Mesendoderm (in vitro differentiated cells): ENCODE measurements around the gene TEC.

Experiments
- DNase-seq: peaks from one replicate; pipeline ENCODE4 v3.0.0; 2013
- H2AK5ac ChIP-seq: 2 replicates; pipeline ENCODE4 v1.6.1; 2013; ENCODE audit warnings: low read length, inconsistent platforms
- H2BK120ac ChIP-seq: 2 replicates; pipeline ENCODE4 v1.6.1; 2013; ENCODE audit warnings: low read depth, mild to moderate bottlenecking, low read length, moderate library complexity, mixed read lengths
- H2BK15ac ChIP-seq: replicated peaks from 2 replicates; pipeline ENCODE4 v1.6.1; 2013; ENCODE audit warnings: low read depth, mild to moderate bottlenecking, moderate library complexity
- H2BK5ac ChIP-seq: 2 replicates; pipeline ENCODE4 v1.6.1; 2013; ENCODE audit warnings: low read length, inconsistent platforms
- H3K18ac ChIP-seq: 2 replicates; pipeline ENCODE4 v1.6.1; 2013; ENCODE audit warnings: mild to moderate bottlenecking, low read length, mixed read lengths
- H3K23ac ChIP-seq: one replicate; pipeline ENCODE4 v1.6.1; 2013; ENCODE audit warnings: low read length
- H3K27ac ChIP-seq: 2 replicates; pipeline ENCODE4 v1.5.1; 2013; ENCODE audit warnings: low read depth, mild to moderate bottlenecking, inconsistent platforms, low read length, moderate library complexity
- H3K27me3 ChIP-seq: 2 replicates; pipeline ENCODE4 v1.6.1; 2013; ENCODE audit warnings: low read length, control low read depth, mild to moderate bottlenecking, inconsistent platforms; ENCODE audit not compliant: insufficient read depth, poor library complexity
- H3K36me3 ChIP-seq: 2 replicates; pipeline ENCODE4 v1.6.1; 2013; ENCODE audit warnings: low read length, inconsistent platforms; ENCODE audit not compliant: control insufficient read depth, insufficient read depth
- H3K4ac ChIP-seq: one replicate; pipeline ENCODE4 v1.6.1; 2013; ENCODE audit warnings: low read depth, mild to moderate bottlenecking, low read length, moderate library complexity
- H3K4me1 ChIP-seq: 2 replicates; pipeline ENCODE4 v1.6.1; 2013; ENCODE audit warnings: low read depth, low read length, inconsistent platforms; ENCODE audit not compliant: control insufficient read depth
- H3K4me2 ChIP-seq: 2 replicates; pipeline ENCODE4 v1.6.1; 2013; ENCODE audit warnings: low read length
- H3K4me3 ChIP-seq: 2 replicates; pipeline ENCODE4 v1.5.1; 2013; ENCODE audit warnings: mild to moderate bottlenecking, low read length
- H3K56ac ChIP-seq: one replicate; pipeline ENCODE4 v1.6.1; 2013; ENCODE audit warnings: low read length
- H3K79me1 ChIP-seq: 2 replicates; pipeline ENCODE4 v1.6.1; 2013; ENCODE audit warnings: low read length, inconsistent platforms
- H3K79me2 ChIP-seq: 2 replicates; pipeline ENCODE4 v1.6.1; 2013; ENCODE audit warnings: mild to moderate bottlenecking, low read length; ENCODE audit not compliant: control insufficient read depth, insufficient read depth
- H3K9ac ChIP-seq: 2 replicates; pipeline ENCODE4 v1.6.1; 2013; ENCODE audit warnings: low read length, inconsistent platforms
- H4K5ac ChIP-seq: one replicate; pipeline ENCODE4 v1.6.1; 2013; ENCODE audit warnings: low read length
- H4K8ac ChIP-seq: one replicate; pipeline ENCODE4 v1.6.1; 2013; ENCODE audit warnings: low read depth, mild to moderate bottlenecking, control low read depth, low read length, moderate library complexity
- WGBS: extraction: QIAGEN DNeasy Blood & Tissue Kit; methylation state at CpG from one replicate; pipeline ENCODE4 v1.1.7; 2013; ENCODE audit warnings: low lambda C conversion rate, missing lambda C conversion rate; ENCODE audit not compliant: insufficient coverage; ENCODE audit errors: extremely low coverage; 5-methylcytosine and 5-hydroxymethylcytosine counted together

Gene TEC

DNA sequence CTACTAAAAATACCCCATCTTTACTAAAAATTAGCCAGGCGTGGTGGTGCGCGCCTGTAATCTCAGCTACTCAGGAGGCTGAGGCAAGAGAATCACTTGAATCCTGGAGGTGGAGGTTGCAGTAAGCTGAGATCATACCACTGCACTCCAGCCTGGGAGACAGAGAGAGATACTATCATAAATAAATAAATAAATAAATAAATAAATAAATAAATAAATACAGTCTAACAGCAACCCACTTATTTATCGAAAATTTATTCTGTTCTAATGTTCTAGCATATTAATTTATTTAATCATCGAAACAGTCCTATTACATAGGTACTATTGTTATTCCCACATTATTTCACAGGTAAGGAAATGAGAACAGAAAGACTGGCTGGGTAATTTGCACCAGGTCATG is 117.4 kb downstream of the TEC start:
- no peak overlapping the region for H3K18ac ChIP-seq
- H2AK5ac ChIP-seq: no peak overlapping the region
- no peak overlapping the region for H2BK5ac ChIP-seq
- no peak overlapping the region for H4K8ac ChIP-seq
- no peak overlapping the region for H2BK120ac ChIP-seq
- H3K9ac ChIP-seq: no peak overlapping the region
- H3K27ac ChIP-seq: no peak overlapping the region
- H3K56ac ChIP-seq: no peak overlapping the region
- no peak for DNase-seq
- no peak overlapping the region for H3K4me2 ChIP-seq
- no peaks in the 10 kb centered on the region for H3K27me3 ChIP-seq
- H3K23ac ChIP-seq: no peak overlapping the region
- no peak overlapping the region for H3K4ac ChIP-seq
- no peaks in the 10 kb centered on the region for H3K79me1 ChIP-seq
- H4K5ac ChIP-seq: no peak overlapping the region
- H3K79me2 ChIP-seq: no peaks in the 10 kb centered on the region
- no peak overlapping the region for H2BK15ac ChIP-seq
- H3K4me3 ChIP-seq: no peak overlapping the region
- no peaks in the 10 kb centered on the region for H3K4me1 ChIP-seq
- WGBS: 80% methylated on average over 1 of the region's 5 CpGs
- no peaks in the 10 kb centered on the region for H3K36me3 ChIP-seq

DNA sequence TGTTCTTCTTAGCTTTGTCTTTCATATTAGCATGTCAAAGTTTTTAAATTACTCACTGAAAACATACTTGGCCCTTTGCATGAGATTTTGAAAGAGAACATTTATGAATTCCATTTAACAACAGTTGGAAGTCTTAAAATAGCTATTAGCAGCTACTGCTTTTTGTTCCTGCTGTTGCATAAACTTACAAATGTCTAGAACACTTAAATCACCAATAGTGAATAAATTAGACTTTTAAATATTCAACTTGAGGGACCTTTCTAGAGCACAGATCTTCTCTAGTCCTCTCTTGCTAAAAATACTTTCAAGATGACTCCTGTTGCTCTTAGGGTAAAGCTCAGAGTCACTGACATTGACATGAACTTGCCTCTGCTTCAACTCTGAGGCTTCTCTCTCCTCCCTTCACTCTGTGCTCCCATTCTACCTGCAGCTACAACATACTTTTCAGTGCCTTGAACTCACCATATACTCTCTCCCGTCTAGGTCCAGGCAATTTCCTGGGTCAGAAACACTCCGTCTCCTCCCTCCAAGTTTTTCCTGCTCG is 119.7 kb downstream of the TEC start:
- Histone ChIP-seq H3K9ac (no peak overlapping the region), H3K18ac (no peak overlapping the region), H2BK5ac (no peak overlapping the region), H3K56ac (no peak overlapping the region), H3K23ac (no peak overlapping the region), H4K8ac (no peak overlapping the region), H2BK120ac (no peak overlapping the region), H3K4ac (no peak overlapping the region), H3K4me3 (no peak overlapping the region), H2BK15ac (no peak overlapping the region), H4K5ac (no peak overlapping the region), H2AK5ac (no peak overlapping the region), H3K27ac (no peak overlapping the region), H3K4me2 (no peak overlapping the region), H3K79me2 (no peaks in the 10 kb centered on the region), H3K4me1 (no peaks in the 10 kb centered on the region), H3K27me3 (no peaks in the 10 kb centered on the region), H3K79me1 (no peaks in the 10 kb centered on the region), H3K36me3 (no peaks in the 10 kb centered on the region)
- DNase-seq: no peak
- WGBS: no CpG with 5 or more reads among the region's 3 CpGs

DNA sequence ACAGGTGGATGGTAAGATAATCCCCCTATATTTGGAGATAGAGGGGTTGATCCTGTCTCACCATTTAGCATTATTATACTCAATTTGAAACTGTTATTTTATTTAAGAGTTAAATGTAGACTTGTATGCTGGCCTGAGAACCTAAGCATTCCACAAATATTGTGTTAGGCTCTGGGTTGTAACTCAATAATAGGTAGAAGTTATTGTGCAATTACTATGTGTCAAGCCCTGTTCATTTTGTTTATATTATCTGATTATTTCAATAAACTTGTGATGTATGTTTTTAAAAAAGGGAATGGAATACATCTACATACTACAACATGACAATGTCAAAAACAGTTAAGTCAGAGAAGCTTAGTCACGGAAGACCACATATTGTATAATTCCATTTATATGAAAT is 122.0 kb downstream of the TEC start:
- no peak overlapping the region for H2BK15ac ChIP-seq
- no peak overlapping the region for H3K9ac ChIP-seq
- H3K27me3 ChIP-seq: no peaks in the 10 kb centered on the region
- no peaks in the 10 kb centered on the region for H3K79me1 ChIP-seq
- H2AK5ac ChIP-seq: no peak overlapping the region
- no peak for DNase-seq
- no peaks in the 10 kb centered on the region for H3K36me3 ChIP-seq
- no peaks in the 10 kb centered on the region for H3K4me1 ChIP-seq
- no peak overlapping the region for H2BK5ac ChIP-seq
- H3K56ac ChIP-seq: no peak overlapping the region
- H3K27ac ChIP-seq: no peak overlapping the region
- no peak overlapping the region for H3K4me3 ChIP-seq
- no peak overlapping the region for H3K4me2 ChIP-seq
- H3K4ac ChIP-seq: no peak overlapping the region
- H4K8ac ChIP-seq: no peak overlapping the region
- no CpG with 5 or more reads among the region's 1 CpG for WGBS
- no peak overlapping the region for H3K18ac ChIP-seq
- no peak overlapping the region for H2BK120ac ChIP-seq
- H3K23ac ChIP-seq: no peak overlapping the region
- no peak overlapping the region for H4K5ac ChIP-seq
- no peaks in the 10 kb centered on the region for H3K79me2 ChIP-seq

DNA sequence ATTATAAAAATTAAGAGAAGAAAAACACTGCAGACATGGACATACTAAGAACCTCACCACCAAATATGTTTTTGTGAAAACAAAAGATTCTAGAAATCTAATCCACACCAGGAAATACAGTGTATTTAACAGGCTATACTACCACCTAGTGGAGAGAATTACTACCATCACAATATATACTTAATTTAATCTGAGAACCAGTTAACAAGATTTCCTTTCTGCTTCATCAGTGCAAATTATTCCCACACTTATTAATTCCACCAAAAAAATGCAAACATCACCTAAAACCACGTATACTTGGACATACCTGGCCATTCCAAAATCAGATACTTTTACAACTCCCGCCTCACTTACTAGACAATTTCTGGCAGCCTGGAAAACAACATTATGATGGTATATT is 128.6 kb downstream of the TEC start:
- H2BK120ac ChIP-seq: no peak overlapping the region
- H3K36me3 ChIP-seq: no peaks in the 10 kb centered on the region
- no peaks in the 10 kb centered on the region for H3K27me3 ChIP-seq
- H3K9ac ChIP-seq: no peak overlapping the region
- H3K4me2 ChIP-seq: no peak overlapping the region
- no peaks in the 10 kb centered on the region for H3K4me1 ChIP-seq
- no CpG with 5 or more reads among the region's 2 CpGs for WGBS
- no peak overlapping the region for H3K27ac ChIP-seq
- H2BK5ac ChIP-seq: no peak overlapping the region
- no peak overlapping the region for H3K18ac ChIP-seq
- H2BK15ac ChIP-seq: no peak overlapping the region
- H4K8ac ChIP-seq: no peak overlapping the region
- H3K4ac ChIP-seq: no peak overlapping the region
- no peak overlapping the region for H2AK5ac ChIP-seq
- no peak overlapping the region for H3K56ac ChIP-seq
- DNase-seq: peak; percentile 36
- H4K5ac ChIP-seq: no peak overlapping the region
- H3K79me2 ChIP-seq: no peaks in the 10 kb centered on the region
- no peaks in the 10 kb centered on the region for H3K79me1 ChIP-seq
- no peak overlapping the region for H3K23ac ChIP-seq
- no peak overlapping the region for H3K4me3 ChIP-seq

DNA sequence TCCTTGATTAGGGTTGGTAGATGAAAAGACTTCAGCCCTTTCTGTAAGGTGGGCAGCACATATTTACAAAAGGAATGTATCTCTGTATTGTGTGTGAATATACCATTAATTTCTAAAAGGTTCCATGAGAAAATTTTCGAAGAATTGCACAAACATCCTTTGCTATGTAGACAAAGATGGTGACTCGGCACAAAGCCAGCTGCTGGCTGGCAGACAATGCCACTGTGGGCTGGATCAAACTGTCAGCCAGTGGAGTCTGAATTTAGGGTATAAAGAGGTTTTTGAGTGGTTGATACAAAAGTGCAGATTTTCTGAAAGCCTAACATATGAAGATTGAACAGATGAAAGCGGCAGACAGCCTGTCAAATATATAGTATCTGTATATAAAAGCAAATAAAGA is 129.9 kb downstream of the TEC start:
- no peak for DNase-seq

DNA sequence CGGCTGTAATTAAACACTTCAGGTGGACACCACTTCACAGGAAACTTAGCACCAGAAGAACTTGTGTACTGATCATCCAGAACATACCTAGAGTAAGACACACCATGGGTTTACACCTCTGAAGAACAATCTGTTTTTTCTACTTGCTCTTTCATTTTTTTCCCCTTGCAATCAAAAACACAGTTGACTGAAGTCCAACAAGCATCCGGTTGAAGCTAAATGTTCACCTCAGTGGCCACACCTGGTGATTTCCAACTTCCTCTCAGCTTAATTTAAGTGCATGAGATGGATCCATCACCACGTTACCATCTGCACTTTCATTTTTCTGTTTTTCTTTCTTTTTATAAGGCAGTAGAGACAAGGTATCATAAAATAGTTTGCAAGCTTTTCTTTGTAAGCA is 130.7 kb downstream of the TEC start:
- DNase-seq: no peak
- Histone ChIP-seq H3K79me1 (no peaks in the 10 kb centered on the region), H3K27ac (no peak overlapping the region), H2BK5ac (no peak overlapping the region), H3K4ac (no peak overlapping the region), H3K4me3 (no peak overlapping the region), H3K79me2 (no peaks in the 10 kb centered on the region), H3K23ac (no peak overlapping the region), H3K27me3 (no peaks in the 10 kb centered on the region), H3K4me2 (no peak overlapping the region), H2BK15ac (no peak overlapping the region), H4K8ac (no peak overlapping the region), H3K9ac (no peak overlapping the region), H2BK120ac (no peak overlapping the region), H3K56ac (no peak overlapping the region), H2AK5ac (no peak overlapping the region), H4K5ac (no peak overlapping the region), H3K36me3 (no peaks in the 10 kb centered on the region), H3K18ac (no peak overlapping the region), H3K4me1 (no peaks in the 10 kb centered on the region)
- WGBS: no CpG with 5 or more reads among the region's 3 CpGs

More for the DNA sequence above, 129.9 kb downstream of the TEC start:
- Histone ChIP-seq H2BK120ac (no peak overlapping the region), H3K4me3 (no peak overlapping the region), H3K36me3 (no peaks in the 10 kb centered on the region), H3K23ac (no peak overlapping the region), H3K9ac (no peak overlapping the region), H3K4me2 (no peak overlapping the region), H3K79me1 (no peaks in the 10 kb centered on the region), H3K4me1 (no peaks in the 10 kb centered on the region), H3K79me2 (no peaks in the 10 kb centered on the region), H3K27me3 (no peaks in the 10 kb centered on the region), H2BK5ac (no peak overlapping the region), H3K4ac (no peak overlapping the region), H4K5ac (no peak overlapping the region), H3K18ac (no peak overlapping the region), H3K56ac (no peak overlapping the region), H2AK5ac (no peak overlapping the region), H4K8ac (no peak overlapping the region), H3K27ac (no peak overlapping the region), H2BK15ac (no peak overlapping the region)
- no CpG with 5 or more reads among the region's 3 CpGs for WGBS
